Lung (tissue), 12 donors: Measurements from ENCODE around the gene FTH1. TPM values are rescaled to one million over a fixed set of nuclear protein-coding genes. Genes with fewer than 3 reads are reported as not detected.

Source experiments
- ATAC-seq: fragments of 200-7000 bp; cut with Tn5 transposase; one replicate; pipeline ENCODE4 v1.9.1; 2020; ENCODE audit warnings: moderate number of reproducible peaks; ENCODE audit not compliant: insufficient read depth, low FRiP score
- DNase-seq, 3 donors: peaks; one replicate each; pipeline ENCODE4 v3.0.0-alpha.2; 2013 to 2017
- H3K27ac ChIP-seq, 2 donors: one replicate each; pipeline ENCODE4 v1.5.1; 2013; ENCODE audit warnings: mild to moderate bottlenecking in 2 of 2, moderate library complexity in 2 of 2, control low read depth in 1 of 2, inconsistent platforms in 1 of 2, low read depth in 1 of 2, low read length in 1 of 2
- H3K27me3 ChIP-seq, 3 donors: one replicate each; pipeline ENCODE4 v1.5.1; 2013; ENCODE audit warnings: low read length in 2 of 3; ENCODE audit not compliant: control insufficient read depth in 3 of 3, insufficient read depth in 3 of 3
- H3K36me3 ChIP-seq, 4 donors: one replicate each; pipeline ENCODE4 v1.5.1; 2013; ENCODE audit warnings: low read length in 4 of 4, mild to moderate bottlenecking in 1 of 4, moderate library complexity in 1 of 4; ENCODE audit not compliant: control insufficient read depth in 4 of 4, insufficient read depth in 4 of 4
- H3K4me1 ChIP-seq, 5 donors: one replicate each; pipeline ENCODE4 v1.5.1; 2013; ENCODE audit warnings: low read length in 5 of 5, mild to moderate bottlenecking in 2 of 5, moderate library complexity in 1 of 5; ENCODE audit not compliant: control insufficient read depth in 5 of 5, insufficient read depth in 5 of 5
- H3K4me3 ChIP-seq: one replicate; pipeline ENCODE4 v1.5.1; 2013; ENCODE audit warnings: mild to moderate bottlenecking, control low read depth, moderate library complexity
- H3K9ac ChIP-seq, 2 donors: one replicate each; pipeline ENCODE4 v1.5.1; 2013; ENCODE audit warnings: low read length in 2 of 2, control low read depth in 1 of 2; ENCODE audit not compliant: insufficient read depth in 1 of 2
- H3K9me3 ChIP-seq, 4 donors: one replicate each; pipeline ENCODE4 v1.5.1; 2013; ENCODE audit warnings: low read length in 3 of 4, mild to moderate bottlenecking in 1 of 4, moderate library complexity in 1 of 4; ENCODE audit not compliant: control insufficient read depth in 4 of 4, insufficient read depth in 3 of 4
- WGBS, 2 donors: extraction: QIAGEN DNeasy Blood & Tissue Kit; methylation state at CpG; one replicate each; pipeline ENCODE4 v1.1.7; 2013; 5-methylcytosine and 5-hydroxymethylcytosine counted together
- polyA plus RNA-seq, 2 donors: library from polyadenylated mRNA; stranded (reverse); fragments of 200-250 nt; gene quantifications; one replicate each; pipeline ENCODE4 v1.2.1, GENCODE V29; 2013
- total RNA-seq, 2 donors: library from RNA; depleted of rRNA in 1 of 2; stranded (reverse); fragments of >200 nt in 1 of 2; gene quantifications; one replicate each; pipeline ENCODE4 v1.2.1, GENCODE V29; 2014 to 2021
- TF ChIP-seq, protein P1 (sequence below): IDR thresholded peaks from 2 replicates; pipeline ENCODE4 v1.5.1; 2012; ENCODE audit warnings: mild to moderate bottlenecking; ENCODE audit errors: control extremely low read depth, extremely low read depth
- donor health status: control.
- donor health status: control.
- donor health status: Bipolar disorder and iron deficiency.
- donor health status: healthy.
- donor health status: DM: yes; HTN: yes; CAD: no.

Gene FTH1
- total and polyA plus RNA-seq, 4 donors, result 1,737 to 24,273 (median 5,185) TPM

- H3K9me3 ChIP-seq, result no peaks in the 10 kb centered on the region
- peaks cover 0 to 4% (median 0%) of the 10 kb centered on the region in 4 donors for H3K36me3 ChIP-seq
- no peaks in the 10 kb centered on the region for H3K27me3 ChIP-seq
- H3K4me3 ChIP-seq, result no peak overlapping the region
- ATAC-seq (peak; percentile 52), DNase-seq (peak; percentile 97 to 99 (median 99))
- peaks cover 24 to 49% (median 39%) of the 10 kb centered on the region in 5 donors for H3K4me1 ChIP-seq
- TF ChIP-seq, protein P1, sequence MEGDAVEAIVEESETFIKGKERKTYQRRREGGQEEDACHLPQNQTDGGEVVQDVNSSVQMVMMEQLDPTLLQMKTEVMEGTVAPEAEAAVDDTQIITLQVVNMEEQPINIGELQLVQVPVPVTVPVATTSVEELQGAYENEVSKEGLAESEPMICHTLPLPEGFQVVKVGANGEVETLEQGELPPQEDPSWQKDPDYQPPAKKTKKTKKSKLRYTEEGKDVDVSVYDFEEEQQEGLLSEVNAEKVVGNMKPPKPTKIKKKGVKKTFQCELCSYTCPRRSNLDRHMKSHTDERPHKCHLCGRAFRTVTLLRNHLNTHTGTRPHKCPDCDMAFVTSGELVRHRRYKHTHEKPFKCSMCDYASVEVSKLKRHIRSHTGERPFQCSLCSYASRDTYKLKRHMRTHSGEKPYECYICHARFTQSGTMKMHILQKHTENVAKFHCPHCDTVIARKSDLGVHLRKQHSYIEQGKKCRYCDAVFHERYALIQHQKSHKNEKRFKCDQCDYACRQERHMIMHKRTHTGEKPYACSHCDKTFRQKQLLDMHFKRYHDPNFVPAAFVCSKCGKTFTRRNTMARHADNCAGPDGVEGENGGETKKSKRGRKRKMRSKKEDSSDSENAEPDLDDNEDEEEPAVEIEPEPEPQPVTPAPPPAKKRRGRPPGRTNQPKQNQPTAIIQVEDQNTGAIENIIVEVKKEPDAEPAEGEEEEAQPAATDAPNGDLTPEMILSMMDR, result no peak
- H3K9ac ChIP-seq, result peak overlapping the region in 1 of 2 donors; percentile 85
- peak overlapping the region; percentile 93 to 94 for H3K27ac ChIP-seq
- WGBS, 2 donors, result 22 to 33% methylated on average over 16 of the region's 16 CpGs
Observed at GRCh38 chr11:61971248-61972111, 4.0 kb upstream of the FTH1 start.

- Histone ChIP-seq H3K27ac (peak overlapping the region; percentile 91 to 93), H3K9me3 (no peaks in the 10 kb centered on the region), H3K4me3 (no peak overlapping the region), H3K9ac (no peak overlapping the region), H3K4me1 (peaks cover 21 to 49% (median 35%) of the 10 kb centered on the region in 5 donors), H3K27me3 (no peaks in the 10 kb centered on the region), H3K36me3 (peaks cover 0 to 15% (median 3%) of the 10 kb centered on the region in 4 donors)
- DNase-seq (no peak), ATAC-seq (no peak)
- 83 to 84% methylated on average over 2 of the region's 2 CpGs for WGBS, 2 donors
- TF ChIP-seq, protein P1, result no peak
Observed at GRCh38 chr11:61969838-61970662, 2.6 kb upstream of the FTH1 start.

GRCh38 chr11:61969391-61969758, 1.9 kb upstream of the FTH1 start:
- 89 to 90% methylated on average over 7 of the region's 7 CpGs for WGBS, 2 donors
- H3K9me3 ChIP-seq, result no peaks in the 10 kb centered on the region
- H3K36me3 ChIP-seq, result peaks cover 0 to 22% (median 8%) of the 10 kb centered on the region in 4 donors
- DNase-seq (no peak), ATAC-seq (no peak)
- no peaks in the 10 kb centered on the region for H3K27me3 ChIP-seq
- H3K9ac ChIP-seq, result no peak overlapping the region
- H3K4me1 ChIP-seq, result peaks cover 21 to 53% (median 32%) of the 10 kb centered on the region in 5 donors
- TF ChIP-seq, protein P1, result no peak
- no peak overlapping the region for H3K4me3 ChIP-seq
- no peak overlapping the region for H3K27ac ChIP-seq
